Karpas-422 (cell line): ENCODE results near the gene LCN1. TPM values are rescaled to one million over a fixed set of nuclear protein-coding genes. Genes with fewer than 3 reads are reported as not detected.
A peak's percentile ranks its signal among the peaks of the same experiment; 100 is the strongest.

ENCODE experiments used
- DNase-seq: peaks from one replicate; pipeline ENCODE4 v3.0.0-alpha.2; 2015
- H2AFZ ChIP-seq: fragments of 200-600 bp; sonication (generic); 2 replicates; pipeline ENCODE4 v1.6.1; 2014; ENCODE audit warnings: antibody characterized with exemption, low read length, mixed read lengths
- H3K27ac ChIP-seq: fragments of 200-600 bp; sonication (generic); 2 replicates; pipeline ENCODE4 v1.5.1; 2014; ENCODE audit warnings: mild to moderate bottlenecking, low read length, moderate library complexity
- H3K27me3 ChIP-seq: fragments of 200-600 bp; sonication (generic); 2 replicates; pipeline ENCODE4 v1.6.1; 2014; ENCODE audit warnings: low read length, mixed read lengths
- H3K36me3 ChIP-seq: fragments of 200-600 bp; sonication (generic); 2 replicates; pipeline ENCODE4 v1.6.1; 2014; ENCODE audit warnings: low read length, mixed read lengths; ENCODE audit not compliant: insufficient read depth
- H3K4me1 ChIP-seq: fragments of 200-600 bp; sonication (generic); 2 replicates; pipeline ENCODE4 v1.6.1; 2014; ENCODE audit warnings: mild to moderate bottlenecking, low read length, mixed read lengths
- H3K4me2 ChIP-seq: fragments of 200-600 bp; sonication (generic); 2 replicates; pipeline ENCODE4 v1.6.1; 2014; ENCODE audit warnings: low read length, low read depth, mild to moderate bottlenecking; ENCODE audit not compliant: poor library complexity, severe bottlenecking
- H3K4me3 ChIP-seq: fragments of 200-600 bp; sonication (generic); 2 replicates; pipeline ENCODE4 v1.5.1; 2014; ENCODE audit warnings: mild to moderate bottlenecking, antibody characterized with exemption, low read length, mixed read lengths
- H3K79me2 ChIP-seq: fragments of 200-600 bp; sonication (generic); 2 replicates; pipeline ENCODE4 v1.6.1; 2014; ENCODE audit warnings: mild to moderate bottlenecking, low read length, mixed read lengths
- H3K9ac ChIP-seq: fragments of 200-600 bp; sonication (generic); 2 replicates; pipeline ENCODE4 v1.6.0; 2014; ENCODE audit warnings: low read length
- H3K9me2 ChIP-seq: fragments of 200-600 bp; sonication (generic), shearing (Covaris generic); replicated peaks from 2 replicates; pipeline ENCODE4 v1.6.0; 2014; ENCODE audit warnings: mild to moderate bottlenecking, low read length, moderate library complexity; ENCODE audit not compliant: insufficient read depth
- H3K9me3 ChIP-seq: fragments of 300-700, 200-600 bp; sonication (generic); 2 replicates; pipeline ENCODE4 v1.6.1; 2014; ENCODE audit warnings: low read length, mixed read lengths
- H4K20me1 ChIP-seq: fragments of 200-600 bp; sonication (generic); 2 replicates; pipeline ENCODE4 v1.6.1; 2014; ENCODE audit warnings: mild to moderate bottlenecking, antibody characterized with exemption, low read length, low read depth; ENCODE audit not compliant: insufficient read depth
- total RNA-seq: library from RNA; depleted of rRNA; stranded (reverse); fragments of >200 nt; shearing (Covaris generic); gene quantifications from 2 replicates; pipeline ENCODE4 v1.2.3, GENCODE V29; 2014; ENCODE audit warnings: low replicate concordance

The LCN1 gene
- total RNA-seq, 1 experiment from 2014 or later, result not detected

GRCh38 chr9:135492886-135493669 lies 28.2 kb upstream of the LCN1 start:
- H3K27ac ChIP-seq, result no peak overlapping the region
- no peaks in the 10 kb centered on the region for H3K9me2 ChIP-seq
- DNase-seq, result no peak
- no peak overlapping the region for H2AFZ ChIP-seq
- no peaks in the 10 kb centered on the region for H3K27me3 ChIP-seq
- no peaks in the 10 kb centered on the region for H4K20me1 ChIP-seq
- no peaks in the 10 kb centered on the region for H3K4me1 ChIP-seq
- H3K36me3 ChIP-seq, result no peaks in the 10 kb centered on the region
- H3K79me2 ChIP-seq, result no peaks in the 10 kb centered on the region
- H3K9ac ChIP-seq, result no peak overlapping the region
- H3K4me2 ChIP-seq, result no peak overlapping the region
- no peak overlapping the region for H3K4me3 ChIP-seq
- H3K9me3 ChIP-seq, result no peaks in the 10 kb centered on the region

GRCh38 chr9:135494791-135495559 lies 26.3 kb upstream of the LCN1 start:
- Histone ChIP-seq H3K9me3 (no peaks in the 10 kb centered on the region), H3K4me3 (no peak overlapping the region), H3K9me2 (no peaks in the 10 kb centered on the region), H3K4me1 (peaks cover 9% of the 10 kb centered on the region), H4K20me1 (no peaks in the 10 kb centered on the region), H2AFZ (no peak overlapping the region), H3K27ac (no peak overlapping the region), H3K79me2 (no peaks in the 10 kb centered on the region), H3K36me3 (no peaks in the 10 kb centered on the region), H3K27me3 (no peaks in the 10 kb centered on the region), H3K9ac (no peak overlapping the region), H3K4me2 (no peak overlapping the region)
- DNase-seq, result no peak

- Histone ChIP-seq H3K4me1 (peaks cover 23% of the 10 kb centered on the region), H4K20me1 (peaks cover 23% of the 10 kb centered on the region), H3K36me3 (peaks cover 4% of the 10 kb centered on the region), H3K9me3 (no peaks in the 10 kb centered on the region), H3K9me2 (no peaks in the 10 kb centered on the region), H2AFZ (no peak overlapping the region), H3K4me2 (no peak overlapping the region), H3K27me3 (no peaks in the 10 kb centered on the region), H3K27ac (no peak overlapping the region), H3K4me3 (no peak overlapping the region), H3K79me2 (peaks cover 22% of the 10 kb centered on the region), H3K9ac (no peak overlapping the region)
- no peak for DNase-seq
Observed at GRCh38 chr9:135498381-135499126, 22.7 kb upstream of the LCN1 start.

GRCh38 chr9:135499326-135500070 lies 21.7 kb upstream of the LCN1 start:
- H3K9ac ChIP-seq, result peak overlapping the region; percentile 99
- peaks cover 22% of the 10 kb centered on the region for H3K79me2 ChIP-seq
- DNase-seq, result peak; percentile 87
- H3K4me1 ChIP-seq, result peaks cover 23% of the 10 kb centered on the region
- H2AFZ ChIP-seq, result peak overlapping the region; percentile 92
- H3K4me2 ChIP-seq, result peak overlapping the region; percentile 98
- peaks cover 32% of the 10 kb centered on the region for H4K20me1 ChIP-seq
- H3K9me2 ChIP-seq, result no peaks in the 10 kb centered on the region
- peak overlapping the region; percentile 98 for H3K4me3 ChIP-seq
- H3K27me3 ChIP-seq, result no peaks in the 10 kb centered on the region
- H3K9me3 ChIP-seq, result no peaks in the 10 kb centered on the region
- peaks cover 4% of the 10 kb centered on the region for H3K36me3 ChIP-seq
- no peak overlapping the region for H3K27ac ChIP-seq

GRCh38 chr9:135500071-135500524 lies 21.1 kb upstream of the LCN1 start:
- H3K79me2 ChIP-seq, result peaks cover 22% of the 10 kb centered on the region
- peaks cover 23% of the 10 kb centered on the region for H3K4me1 ChIP-seq
- H4K20me1 ChIP-seq, result peaks cover 33% of the 10 kb centered on the region
- H3K4me2 ChIP-seq, result peak overlapping the region; percentile 98
- H3K9me3 ChIP-seq, result no peaks in the 10 kb centered on the region
- no peak overlapping the region for H3K27ac ChIP-seq
- H3K27me3 ChIP-seq, result no peaks in the 10 kb centered on the region
- peak overlapping the region; percentile 98 for H3K4me3 ChIP-seq
- peaks cover 8% of the 10 kb centered on the region for H3K36me3 ChIP-seq
- H3K9me2 ChIP-seq, result no peaks in the 10 kb centered on the region
- DNase-seq, result no peak
- peak overlapping the region; percentile 92 for H2AFZ ChIP-seq
- H3K9ac ChIP-seq, result peak overlapping the region; percentile 99

- peaks cover 36% of the 10 kb centered on the region for H4K20me1 ChIP-seq
- no peaks in the 10 kb centered on the region for H3K9me2 ChIP-seq
- H3K79me2 ChIP-seq, result peaks cover 22% of the 10 kb centered on the region
- peak within 1 kb of the TSS; percentile 98 for H3K4me2 ChIP-seq
- H3K4me3 ChIP-seq, result peak within 1 kb of the TSS; percentile 98
- H3K27ac ChIP-seq, result peak within 1 kb of the TSS; percentile 54
- H3K9me3 ChIP-seq, result no peaks in the 10 kb centered on the region
- peaks cover 8% of the 10 kb centered on the region for H3K36me3 ChIP-seq
- peak within 1 kb of the TSS; percentile 92 for H2AFZ ChIP-seq
- peak; percentile 95 for DNase-seq
- H3K4me1 ChIP-seq, result peaks cover 23% of the 10 kb centered on the region
- H3K9ac ChIP-seq, result peak within 1 kb of the TSS; percentile 99
- H3K27me3 ChIP-seq, result no peaks in the 10 kb centered on the region
Observed at GRCh38 chr9:135500525-135501260, 20.5 kb upstream of the LCN1 start, which contains the start of gene MRPS2. Gene MRPS2, plus strand, starts transcription at chr9:135500682. Its CDS starts 29 bp downstream, at chr9:135500711.
